Measurements from ENCODE around the gene TUBD1. TPM values are rescaled to one million over a fixed set of nuclear protein-coding genes. Genes with fewer than 3 reads are reported as not detected.
"Not testable (repeated sequence)": the region's sequence is repeated elsewhere in the genome, so short reads cannot be mapped to it uniquely, and the experiment has no call there.

Gene TUBD1
- total RNA-seq, 2 experiments from 2014 or later = 7.9 to 11.1 TPM

- no peaks in the 10 kb centered on the region for H3K9me3 Mint-ChIP-seq
- no peak overlapping the region for H3K4me3 Mint-ChIP-seq
- intact Hi-C loops (cut with micrococcal nuclease) = no loop called here
- H3K36me3 Mint-ChIP-seq (ENCODE audit: low read depth) = peaks cover 2% of the 10 kb centered on the region
- no peaks in the 10 kb centered on the region for H3K27me3 Mint-ChIP-seq
- no peak for TF ChIP-seq CTCF (IDR thresholded peaks at IDR 0.05)
- CTCF ChIA-PET = interaction anchor here (1.1 to 6.7 kb wide), 2 partner anchors 7 to 92 kb away, joined by 3 to 40 read pairs; no protein-coding TSS in a partner anchor
- DNase-seq = no peak
- no peak for ATAC-seq
- POLR2A ChIA-PET = interaction anchor here (1.9 to 27.9 kb wide), 4 partner anchors 9 to 100 kb away, joined by 8 to 1156 read pairs (median 254); no protein-coding TSS in a partner anchor
- peaks cover 44% of the 10 kb centered on the region for H3K4me1 Mint-ChIP-seq (ENCODE audit: low read depth)
- H3K27ac Mint-ChIP-seq = no peak overlapping the region
These were observed 41.0 kb downstream of the TUBD1 start for GRCh38 chr17:59851439-59852375.

GRCh38 chr17:59850311-59850710 lies 42.4 kb downstream of the TUBD1 start:
- H3K36me3 Mint-ChIP-seq (ENCODE audit: low read depth); H3K9me3 Mint-ChIP-seq; H3K4me3 Mint-ChIP-seq; ATAC-seq; H3K27ac Mint-ChIP-seq; H3K27me3 Mint-ChIP-seq; intact Hi-C loops (cut with micrococcal nuclease); DNase-seq: not testable (repeated sequence)
- ChIA-PET POLR2A (interaction anchor here (1.1 to 27.9 kb wide), 7 partner anchors 8 to 99 kb away, joined by 3 to 1156 read pairs (median 64); partner anchors contain the start of genes RPS6KB1 and TUBD1), CTCF (interaction anchor here (1.1 to 6.7 kb wide), 2 partner anchors 8 to 64 kb away, joined by 3 to 40 read pairs; no protein-coding TSS in a partner anchor)
- H3K4me1 Mint-ChIP-seq (ENCODE audit: low read depth) = peaks cover 53% of the 10 kb centered on the region

- POLR2A ChIA-PET = interaction anchor here (0.9 to 27.9 kb wide), 7 partner anchors 10 to 97 kb away, joined by 3 to 1156 read pairs (median 64); partner anchors contain the start of genes RPS6KB1 and TUBD1
- Mint-ChIP-seq H3K27ac (peak overlapping the region; percentile 53), H3K4me1 (ENCODE audit: low read depth) (peaks cover 62% of the 10 kb centered on the region), H3K27me3 (no peaks in the 10 kb centered on the region), H3K4me3 (peak overlapping the region; percentile 24), H3K36me3 (ENCODE audit: low read depth) (peaks cover 2% of the 10 kb centered on the region), H3K9me3 (no peaks in the 10 kb centered on the region)
- ATAC-seq = peak; percentile 21
- intact Hi-C loops (cut with micrococcal nuclease) = loop anchor here (5.0 kb wide), 1 partner anchor 96 kb away; no protein-coding TSS in a partner anchor
- CTCF ChIA-PET = interaction anchor here (1.0 to 6.7 kb wide), 3 partner anchors 10 to 16 kb away, joined by 3 to 40 read pairs (median 4); no protein-coding TSS in a partner anchor
- no peak for TF ChIP-seq CTCF (IDR thresholded peaks at IDR 0.05)
- peak; percentile 74 for DNase-seq
These were observed 44.0 kb downstream of the TUBD1 start for GRCh38 chr17:59848778-59849177.

GRCh38 chr17:59848385-59848668 lies 44.4 kb downstream of the TUBD1 start:
- ATAC-seq (no peak), DNase-seq (no peak)
- POLR2A ChIA-PET = interaction anchor here (0.9 to 27.9 kb wide), 7 partner anchors 9 to 97 kb away, joined by 3 to 1156 read pairs (median 64); partner anchors contain the start of genes RPS6KB1 and TUBD1
- no peaks in the 10 kb centered on the region for H3K27me3 Mint-ChIP-seq
- no peak for TF ChIP-seq CTCF (IDR thresholded peaks at IDR 0.05)
- CTCF ChIA-PET = interaction anchor here (1.0 to 6.7 kb wide), 3 partner anchors 9 to 16 kb away, joined by 3 to 40 read pairs (median 4); no protein-coding TSS in a partner anchor
- no peak overlapping the region for H3K27ac Mint-ChIP-seq
- peaks cover 3% of the 10 kb centered on the region for H3K36me3 Mint-ChIP-seq (ENCODE audit: low read depth)
- intact Hi-C loops (cut with micrococcal nuclease) = loop anchor here (5.0 kb wide), 1 partner anchor 96 kb away; no protein-coding TSS in a partner anchor
- H3K9me3 Mint-ChIP-seq = no peaks in the 10 kb centered on the region
- peaks cover 61% of the 10 kb centered on the region for H3K4me1 Mint-ChIP-seq (ENCODE audit: low read depth)
- H3K4me3 Mint-ChIP-seq = no peak overlapping the region

GRCh38 chr17:59846394-59847165 lies 46.2 kb downstream of the TUBD1 start:
- Mint-ChIP-seq H3K4me3 (peak overlapping the region; percentile 18), H3K27me3 (no peaks in the 10 kb centered on the region), H3K4me1 (ENCODE audit: low read depth) (peaks cover 59% of the 10 kb centered on the region), H3K9me3 (no peaks in the 10 kb centered on the region), H3K36me3 (ENCODE audit: low read depth) (peaks cover 20% of the 10 kb centered on the region), H3K27ac (peak overlapping the region; percentile 80)
- CTCF ChIA-PET = interaction anchor here (1.0 to 6.7 kb wide), 4 partner anchors 12 to 87 kb away, joined by 3 to 40 read pairs (median 4); no protein-coding TSS in a partner anchor
- DNase-seq = peak; percentile 40
- POLR2A ChIA-PET = interaction anchor here (0.6 to 27.9 kb wide), 10 partner anchors 8 to 140 kb away, joined by 3 to 1156 read pairs (median 36); partner anchors contain the start of genes PTRH2, RPS6KB1 and TUBD1
- intact Hi-C loops (cut with micrococcal nuclease) = loop anchor here (5.0 kb wide), 1 partner anchor 94 kb away; no protein-coding TSS in a partner anchor
- no peak for TF ChIP-seq CTCF (IDR thresholded peaks at IDR 0.05)
- peak; percentile 45 for ATAC-seq

Data from activated CD8-positive, alpha-beta T cell treated with anti-CD3 and anti-CD28 coated beads for 36 hours (primary cell).